ENCODE measurements around the gene ELK3.

DNA sequence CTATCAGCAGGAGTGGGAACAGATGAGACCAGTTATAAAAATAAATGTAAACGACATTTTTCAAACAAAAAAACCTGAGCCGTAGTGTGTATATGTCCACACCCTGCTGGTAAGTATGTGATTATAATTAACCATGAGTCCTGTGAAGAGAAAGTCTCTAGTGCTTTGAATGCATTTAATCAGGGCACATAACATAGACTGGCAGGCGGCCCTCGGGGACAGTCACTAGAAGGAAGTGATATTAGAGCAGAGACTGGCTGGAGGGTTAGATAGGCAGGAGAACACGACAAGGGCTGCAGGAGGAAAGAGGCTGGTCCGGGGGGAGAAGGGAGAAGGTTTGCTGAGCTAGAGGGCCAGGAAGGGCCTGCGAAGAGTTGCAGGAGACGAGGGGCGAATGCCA is 23.8 kb upstream of the ELK3 start:
- no peak for TF ChIP-seq EZH2 (IDR thresholded peaks at IDR 0.05; ENCODE audit: borderline replicate concordance, low read length)
- TF ChIP-seq, protein P1, sequence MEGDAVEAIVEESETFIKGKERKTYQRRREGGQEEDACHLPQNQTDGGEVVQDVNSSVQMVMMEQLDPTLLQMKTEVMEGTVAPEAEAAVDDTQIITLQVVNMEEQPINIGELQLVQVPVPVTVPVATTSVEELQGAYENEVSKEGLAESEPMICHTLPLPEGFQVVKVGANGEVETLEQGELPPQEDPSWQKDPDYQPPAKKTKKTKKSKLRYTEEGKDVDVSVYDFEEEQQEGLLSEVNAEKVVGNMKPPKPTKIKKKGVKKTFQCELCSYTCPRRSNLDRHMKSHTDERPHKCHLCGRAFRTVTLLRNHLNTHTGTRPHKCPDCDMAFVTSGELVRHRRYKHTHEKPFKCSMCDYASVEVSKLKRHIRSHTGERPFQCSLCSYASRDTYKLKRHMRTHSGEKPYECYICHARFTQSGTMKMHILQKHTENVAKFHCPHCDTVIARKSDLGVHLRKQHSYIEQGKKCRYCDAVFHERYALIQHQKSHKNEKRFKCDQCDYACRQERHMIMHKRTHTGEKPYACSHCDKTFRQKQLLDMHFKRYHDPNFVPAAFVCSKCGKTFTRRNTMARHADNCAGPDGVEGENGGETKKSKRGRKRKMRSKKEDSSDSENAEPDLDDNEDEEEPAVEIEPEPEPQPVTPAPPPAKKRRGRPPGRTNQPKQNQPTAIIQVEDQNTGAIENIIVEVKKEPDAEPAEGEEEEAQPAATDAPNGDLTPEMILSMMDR (conservative IDR thresholded peaks at IDR 0.05 in 1 of 2, IDR thresholded peaks at IDR 0.05 in 1 of 2; ENCODE audit: extremely low read depth in 1 of 2, insufficient read depth in 1 of 2, low read depth in 1 of 2, low read length in 2 of 2), result no peak

Data from mammary epithelial cell (primary cell).